Measurements from ENCODE around the gene BIN2. TPM values are rescaled to one million over a fixed set of nuclear protein-coding genes. Genes with fewer than 3 reads are reported as not detected.

Gene BIN2
- total and polyA plus RNA-seq, 10 of the 15 experiments (the other 5 are each of a cell fraction or from before 2014, with no cell fraction given) = 8.6 to 42.9 (median 32.1) TPM

DNA sequence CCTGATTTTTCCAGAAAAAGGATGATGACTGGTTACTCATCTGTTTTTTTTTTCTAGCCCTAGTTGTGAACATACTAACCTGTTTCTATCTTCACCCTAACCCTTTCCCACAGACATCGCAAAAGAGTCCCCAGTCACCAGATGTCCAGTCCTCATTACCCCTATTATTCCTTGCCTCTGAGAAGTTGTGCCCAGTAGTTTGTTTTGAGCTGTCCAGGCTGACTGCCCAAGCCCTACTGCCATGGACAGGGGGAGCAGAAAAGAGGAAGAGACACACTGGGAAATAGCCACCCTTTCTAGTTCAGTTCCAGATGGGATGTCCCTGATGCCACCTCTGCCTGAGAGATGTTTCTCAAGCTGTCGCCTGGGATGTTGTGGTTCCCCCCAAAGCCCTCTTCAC, 36.3 kb upstream of the BIN2 start:
- no TSS peak for BruUV-seq (replicated peaks)
- Histone ChIP-seq H2AFZ (ENCODE audit: control insufficient read depth, low read depth, low read length) (no peak overlapping the region), H3K27ac (ENCODE audit: control insufficient read depth, insufficient read depth) (no peak overlapping the region), H3K4me3 (no peak overlapping the region), H3K9ac (ENCODE audit: control insufficient read depth, insufficient read depth, low read length) (no peak overlapping the region), H3K79me2 (ENCODE audit: control insufficient read depth, insufficient read depth, low read length) (no peaks in the 10 kb centered on the region), H3K4me1 (ENCODE audit: control insufficient read depth, insufficient read depth, low read length) (peaks cover 21% of the 10 kb centered on the region), H3K36me3 (ENCODE audit: control insufficient read depth in 2 of 2, insufficient read depth in 2 of 2, low read length in 1 of 2) (peaks cover 0 to 10% of the 10 kb centered on the region in 2 experiments), H3K4me2 (ENCODE audit: control insufficient read depth, insufficient read depth) (no peak overlapping the region), H3K27me3 (replicated peaks in 1 of 2; ENCODE audit: control insufficient read depth in 2 of 2, insufficient read depth in 2 of 2, low read length in 1 of 2) (no peaks in the 10 kb centered on the region), H3K9me3 (replicated peaks; ENCODE audit: control insufficient read depth, insufficient read depth, low read length) (peaks cover 2% of the 10 kb centered on the region; the same call in 2 of the 3 replicates), H4K20me1 (ENCODE audit: control insufficient read depth, insufficient read depth) (no peaks in the 10 kb centered on the region)
- intact Hi-C loops (cut with micrococcal nuclease; ENCODE audit: unreplicated experiment) (no loop called here), in situ Hi-C loops (cut with MboI) (no loop called here)
- ChIA-PET CTCF (interaction anchor here (1.6 to 3.7 kb wide), 2 partner anchors 11 to 18 kb away, joined by 4 to 18 read pairs; no protein-coding TSS in a partner anchor), SMC1A (ENCODE audit: uncharacterized antibody, unreplicated experiment) (interaction anchor here (1.3 kb wide), 1 partner anchor 23 kb away, joined by 3 read pairs; no protein-coding TSS in a partner anchor), RAD21 (ENCODE audit: unreplicated experiment) (no interaction called here), POLR2A (no interaction called here)
- ATAC-seq = no peak
- 100% methylated on average over 2 of the region's 2 CpGs for WGBS (ENCODE audit: insufficient coverage, insufficient replicate concordance, low lambda C conversion rate, missing lambda C conversion rate)
- no peak for FAIRE-seq
- no peak for DNase-seq (ENCODE audit: low read depth, low spot score)
- TF ChIP-seq RBBP5 (conservative IDR thresholded peaks at IDR 0.05) (no peak), NR2F1 (conservative IDR thresholded peaks at IDR 0.05) (no peak), RCOR1 (conservative IDR thresholded peaks at IDR 0.05; ENCODE audit: low read depth, low read length) (no peak), WRNIP1 (IDR thresholded peaks at IDR 0.05; ENCODE audit: borderline replicate concordance, low read depth, low read length) (no peak), TAF1 (IDR thresholded peaks at IDR 0.05; ENCODE audit: borderline replicate concordance, low read depth, low read length) (no peak), TCF12 (IDR thresholded peaks at IDR 0.05; ENCODE audit: low read depth, low read length) (no peak), POLR2AphosphoS2 (IDR thresholded peaks at IDR 0.05; ENCODE audit: low read depth, low read length) (no peak), SIN3A (IDR thresholded peaks at IDR 0.05; ENCODE audit: low read depth, low read length) (no peak), SMAD5 (IDR thresholded peaks at IDR 0.05; ENCODE audit: low read depth) (no peak)
- TF ChIP-seq, protein P1, sequence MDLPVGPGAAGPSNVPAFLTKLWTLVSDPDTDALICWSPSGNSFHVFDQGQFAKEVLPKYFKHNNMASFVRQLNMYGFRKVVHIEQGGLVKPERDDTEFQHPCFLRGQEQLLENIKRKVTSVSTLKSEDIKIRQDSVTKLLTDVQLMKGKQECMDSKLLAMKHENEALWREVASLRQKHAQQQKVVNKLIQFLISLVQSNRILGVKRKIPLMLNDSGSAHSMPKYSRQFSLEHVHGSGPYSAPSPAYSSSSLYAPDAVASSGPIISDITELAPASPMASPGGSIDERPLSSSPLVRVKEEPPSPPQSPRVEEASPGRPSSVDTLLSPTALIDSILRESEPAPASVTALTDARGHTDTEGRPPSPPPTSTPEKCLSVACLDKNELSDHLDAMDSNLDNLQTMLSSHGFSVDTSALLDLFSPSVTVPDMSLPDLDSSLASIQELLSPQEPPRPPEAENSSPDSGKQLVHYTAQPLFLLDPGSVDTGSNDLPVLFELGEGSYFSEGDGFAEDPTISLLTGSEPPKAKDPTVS (IDR thresholded peaks at IDR 0.05; ENCODE audit: low read depth, low read length) = no peak
- TF ChIP-seq, protein P2, sequence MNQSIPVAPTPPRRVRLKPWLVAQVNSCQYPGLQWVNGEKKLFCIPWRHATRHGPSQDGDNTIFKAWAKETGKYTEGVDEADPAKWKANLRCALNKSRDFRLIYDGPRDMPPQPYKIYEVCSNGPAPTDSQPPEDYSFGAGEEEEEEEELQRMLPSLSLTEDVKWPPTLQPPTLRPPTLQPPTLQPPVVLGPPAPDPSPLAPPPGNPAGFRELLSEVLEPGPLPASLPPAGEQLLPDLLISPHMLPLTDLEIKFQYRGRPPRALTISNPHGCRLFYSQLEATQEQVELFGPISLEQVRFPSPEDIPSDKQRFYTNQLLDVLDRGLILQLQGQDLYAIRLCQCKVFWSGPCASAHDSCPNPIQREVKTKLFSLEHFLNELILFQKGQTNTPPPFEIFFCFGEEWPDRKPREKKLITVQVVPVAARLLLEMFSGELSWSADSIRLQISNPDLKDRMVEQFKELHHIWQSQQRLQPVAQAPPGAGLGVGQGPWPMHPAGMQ (IDR thresholded peaks at IDR 0.05; ENCODE audit: borderline replicate concordance) = no peak
- TF ChIP-seq, protein P3, sequence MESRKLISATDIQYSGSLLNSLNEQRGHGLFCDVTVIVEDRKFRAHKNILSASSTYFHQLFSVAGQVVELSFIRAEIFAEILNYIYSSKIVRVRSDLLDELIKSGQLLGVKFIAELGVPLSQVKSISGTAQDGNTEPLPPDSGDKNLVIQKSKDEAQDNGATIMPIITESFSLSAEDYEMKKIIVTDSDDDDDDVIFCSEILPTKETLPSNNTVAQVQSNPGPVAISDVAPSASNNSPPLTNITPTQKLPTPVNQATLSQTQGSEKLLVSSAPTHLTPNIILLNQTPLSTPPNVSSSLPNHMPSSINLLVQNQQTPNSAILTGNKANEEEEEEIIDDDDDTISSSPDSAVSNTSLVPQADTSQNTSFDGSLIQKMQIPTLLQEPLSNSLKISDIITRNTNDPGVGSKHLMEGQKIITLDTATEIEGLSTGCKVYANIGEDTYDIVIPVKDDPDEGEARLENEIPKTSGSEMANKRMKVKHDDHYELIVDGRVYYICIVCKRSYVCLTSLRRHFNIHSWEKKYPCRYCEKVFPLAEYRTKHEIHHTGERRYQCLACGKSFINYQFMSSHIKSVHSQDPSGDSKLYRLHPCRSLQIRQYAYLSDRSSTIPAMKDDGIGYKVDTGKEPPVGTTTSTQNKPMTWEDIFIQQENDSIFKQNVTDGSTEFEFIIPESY (IDR thresholded peaks at IDR 0.05) = no peak
- TF ChIP-seq, protein P4, sequence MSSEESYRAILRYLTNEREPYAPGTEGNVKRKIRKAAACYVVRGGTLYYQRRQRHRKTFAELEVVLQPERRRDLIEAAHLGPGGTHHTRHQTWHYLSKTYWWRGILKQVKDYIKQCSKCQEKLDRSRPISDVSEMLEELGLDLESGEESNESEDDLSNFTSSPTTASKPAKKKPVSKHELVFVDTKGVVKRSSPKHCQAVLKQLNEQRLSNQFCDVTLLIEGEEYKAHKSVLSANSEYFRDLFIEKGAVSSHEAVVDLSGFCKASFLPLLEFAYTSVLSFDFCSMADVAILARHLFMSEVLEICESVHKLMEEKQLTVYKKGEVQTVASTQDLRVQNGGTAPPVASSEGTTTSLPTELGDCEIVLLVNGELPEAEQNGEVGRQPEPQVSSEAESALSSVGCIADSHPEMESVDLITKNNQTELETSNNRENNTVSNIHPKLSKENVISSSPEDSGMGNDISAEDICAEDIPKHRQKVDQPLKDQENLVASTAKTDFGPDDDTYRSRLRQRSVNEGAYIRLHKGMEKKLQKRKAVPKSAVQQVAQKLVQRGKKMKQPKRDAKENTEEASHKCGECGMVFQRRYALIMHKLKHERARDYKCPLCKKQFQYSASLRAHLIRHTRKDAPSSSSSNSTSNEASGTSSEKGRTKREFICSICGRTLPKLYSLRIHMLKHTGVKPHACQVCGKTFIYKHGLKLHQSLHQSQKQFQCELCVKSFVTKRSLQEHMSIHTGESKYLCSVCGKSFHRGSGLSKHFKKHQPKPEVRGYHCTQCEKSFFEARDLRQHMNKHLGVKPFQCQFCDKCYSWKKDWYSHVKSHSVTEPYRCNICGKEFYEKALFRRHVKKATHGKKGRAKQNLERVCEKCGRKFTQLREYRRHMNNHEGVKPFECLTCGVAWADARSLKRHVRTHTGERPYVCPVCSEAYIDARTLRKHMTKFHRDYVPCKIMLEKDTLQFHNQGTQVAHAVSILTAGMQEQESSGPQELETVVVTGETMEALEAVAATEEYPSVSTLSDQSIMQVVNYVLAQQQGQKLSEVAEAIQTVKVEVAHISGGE (CRISPR knock-in tag; IDR thresholded peaks at IDR 0.05) = no peak
